ENCODE results near the gene GRM7. TPM values are rescaled to one million over a fixed set of nuclear protein-coding genes. Genes with fewer than 3 reads are reported as not detected.

Gene GRM7
- total and polyA plus RNA-seq, 9 donors: 0.04 to 0.13 (median 0.10) TPM; not detected in 6

DNA sequence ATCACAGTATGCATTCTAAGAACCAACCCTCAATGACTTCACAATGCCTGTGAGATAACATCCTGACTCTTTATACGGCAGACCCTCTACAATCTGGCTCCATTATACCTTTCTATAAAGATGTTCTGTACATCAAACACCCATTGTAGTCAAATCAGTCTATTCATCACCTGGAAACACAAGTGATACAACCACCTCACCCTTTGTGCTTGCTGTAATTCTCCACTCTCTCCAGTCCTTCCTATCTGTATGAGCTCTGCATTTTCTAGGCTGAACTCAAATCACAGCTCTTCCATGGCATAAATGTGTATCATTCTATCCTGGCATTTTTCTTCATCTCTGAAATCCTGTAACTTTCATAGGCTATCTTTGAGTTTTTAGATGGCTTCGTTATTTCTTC, 539.4 kb downstream of the GRM7 start:
- Histone ChIP-seq H3K4me3 (ENCODE audit: low read length) (no peak overlapping the region), H3K36me3 (ENCODE audit: control insufficient read depth, insufficient read depth, low read length) (no peaks in the 10 kb centered on the region), H3K9me3 (replicated peaks; ENCODE audit: control insufficient read depth, low read depth, low read length) (no peaks in the 10 kb centered on the region), H3K27me3 (ENCODE audit: control insufficient read depth, insufficient read depth, low read length) (no peaks in the 10 kb centered on the region), H3K4me1 (ENCODE audit: control insufficient read depth, insufficient read depth, low read length) (no peaks in the 10 kb centered on the region), H3K27ac (ENCODE audit: low read length) (no peak overlapping the region)
- 88% methylated on average over 1 of the region's 2 CpGs for WGBS (ENCODE audit: insufficient coverage)
- DNase-seq: no peak

GRCh38 chr3:7401418-7401817, 540.5 kb downstream of the GRM7 start:
- Histone ChIP-seq H3K36me3 (ENCODE audit: control insufficient read depth, insufficient read depth, low read length) (no peaks in the 10 kb centered on the region), H3K9me3 (replicated peaks; ENCODE audit: control insufficient read depth, low read depth, low read length) (no peaks in the 10 kb centered on the region), H3K4me3 (ENCODE audit: low read length) (no peak overlapping the region), H3K27ac (ENCODE audit: low read length) (no peak overlapping the region), H3K27me3 (ENCODE audit: control insufficient read depth, insufficient read depth, low read length) (no peaks in the 10 kb centered on the region), H3K4me1 (ENCODE audit: control insufficient read depth, insufficient read depth, low read length) (no peaks in the 10 kb centered on the region)
- 20% methylated on average over 1 of the region's 1 CpG for WGBS (ENCODE audit: insufficient coverage)
- DNase-seq: no peak

DNA sequence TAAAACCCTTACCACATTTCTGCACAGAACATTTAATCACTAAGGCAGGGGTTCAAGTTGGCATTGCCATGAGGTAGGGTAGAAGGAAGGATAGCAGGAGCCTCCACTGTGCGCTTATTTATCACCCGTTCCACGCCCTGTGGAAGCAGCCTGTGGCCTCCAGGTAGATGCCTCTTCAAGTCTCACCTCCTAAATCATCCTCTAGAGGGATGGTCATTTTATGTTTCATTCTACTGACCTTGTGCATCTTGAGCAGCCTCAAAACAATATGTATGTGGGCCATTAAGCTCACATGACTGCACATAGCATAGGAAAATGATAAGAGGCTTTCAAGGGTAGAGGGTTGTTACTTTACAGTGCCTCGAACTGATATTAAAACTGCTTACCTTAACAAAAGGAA, 546.2 kb downstream of the GRM7 start:
- Histone ChIP-seq H3K36me3 (ENCODE audit: control insufficient read depth, insufficient read depth, low read length) (no peaks in the 10 kb centered on the region), H3K4me3 (ENCODE audit: low read length) (no peak overlapping the region), H3K27ac (ENCODE audit: low read length) (no peak overlapping the region), H3K9me3 (replicated peaks; ENCODE audit: control insufficient read depth, low read depth, low read length) (no peaks in the 10 kb centered on the region), H3K27me3 (ENCODE audit: control insufficient read depth, insufficient read depth, low read length) (no peaks in the 10 kb centered on the region), H3K4me1 (ENCODE audit: control insufficient read depth, insufficient read depth, low read length) (no peaks in the 10 kb centered on the region)
- no peak for DNase-seq
- WGBS (ENCODE audit: insufficient coverage): no CpG with 5 or more reads among the region's 4 CpGs

GRCh38 chr3:7410782-7411181, 549.9 kb downstream of the GRM7 start:
- Histone ChIP-seq H3K9me3 (replicated peaks; ENCODE audit: control insufficient read depth, low read depth, low read length) (no peaks in the 10 kb centered on the region), H3K27me3 (ENCODE audit: control insufficient read depth, insufficient read depth, low read length) (no peaks in the 10 kb centered on the region), H3K27ac (ENCODE audit: low read length) (no peak overlapping the region), H3K4me3 (ENCODE audit: low read length) (no peak overlapping the region), H3K36me3 (ENCODE audit: control insufficient read depth, insufficient read depth, low read length) (no peaks in the 10 kb centered on the region), H3K4me1 (ENCODE audit: control insufficient read depth, insufficient read depth, low read length) (no peaks in the 10 kb centered on the region)
- no peak for DNase-seq
- WGBS (ENCODE audit: insufficient coverage): 90% methylated on average over 2 of the region's 4 CpGs

- no peak overlapping the region for H3K27ac ChIP-seq (ENCODE audit: low read length)
- no peak for DNase-seq
- H3K4me1 ChIP-seq (ENCODE audit: control insufficient read depth, insufficient read depth, low read length): no peaks in the 10 kb centered on the region
- no peak overlapping the region for H3K4me3 ChIP-seq (ENCODE audit: low read length)
- H3K9me3 ChIP-seq (replicated peaks; ENCODE audit: control insufficient read depth, low read depth, low read length): no peaks in the 10 kb centered on the region
- WGBS (ENCODE audit: insufficient coverage): no CpG with 5 or more reads among the region's 1 CpG
- H3K27me3 ChIP-seq (ENCODE audit: control insufficient read depth, insufficient read depth, low read length): no peaks in the 10 kb centered on the region
- H3K36me3 ChIP-seq (ENCODE audit: control insufficient read depth, insufficient read depth, low read length): no peaks in the 10 kb centered on the region
These were observed 560.1 kb downstream of the GRM7 start for GRCh38 chr3:7421065-7421464.

GRCh38 chr3:7423036-7423435, 562.1 kb downstream of the GRM7 start:
- Histone ChIP-seq H3K4me1 (ENCODE audit: control insufficient read depth, insufficient read depth, low read length) (no peaks in the 10 kb centered on the region), H3K4me3 (ENCODE audit: low read length) (no peak overlapping the region), H3K27ac (ENCODE audit: low read length) (no peak overlapping the region), H3K9me3 (replicated peaks; ENCODE audit: control insufficient read depth, low read depth, low read length) (no peaks in the 10 kb centered on the region), H3K36me3 (ENCODE audit: control insufficient read depth, insufficient read depth, low read length) (no peaks in the 10 kb centered on the region), H3K27me3 (ENCODE audit: control insufficient read depth, insufficient read depth, low read length) (no peaks in the 10 kb centered on the region)
- WGBS (ENCODE audit: insufficient coverage): no CpG with 5 or more reads among the region's 2 CpGs
- no peak for DNase-seq

GRCh38 chr3:7423995-7424394, 563.1 kb downstream of the GRM7 start:
- Histone ChIP-seq H3K36me3 (ENCODE audit: control insufficient read depth, insufficient read depth, low read length) (no peaks in the 10 kb centered on the region), H3K9me3 (replicated peaks; ENCODE audit: control insufficient read depth, low read depth, low read length) (no peaks in the 10 kb centered on the region), H3K4me1 (ENCODE audit: control insufficient read depth, insufficient read depth, low read length) (no peaks in the 10 kb centered on the region), H3K27me3 (ENCODE audit: control insufficient read depth, insufficient read depth, low read length) (no peaks in the 10 kb centered on the region), H3K27ac (ENCODE audit: low read length) (no peak overlapping the region), H3K4me3 (ENCODE audit: low read length) (no peak overlapping the region)
- DNase-seq: no peak
- no CpG with 5 or more reads among the region's 4 CpGs for WGBS (ENCODE audit: insufficient coverage)

DNA sequence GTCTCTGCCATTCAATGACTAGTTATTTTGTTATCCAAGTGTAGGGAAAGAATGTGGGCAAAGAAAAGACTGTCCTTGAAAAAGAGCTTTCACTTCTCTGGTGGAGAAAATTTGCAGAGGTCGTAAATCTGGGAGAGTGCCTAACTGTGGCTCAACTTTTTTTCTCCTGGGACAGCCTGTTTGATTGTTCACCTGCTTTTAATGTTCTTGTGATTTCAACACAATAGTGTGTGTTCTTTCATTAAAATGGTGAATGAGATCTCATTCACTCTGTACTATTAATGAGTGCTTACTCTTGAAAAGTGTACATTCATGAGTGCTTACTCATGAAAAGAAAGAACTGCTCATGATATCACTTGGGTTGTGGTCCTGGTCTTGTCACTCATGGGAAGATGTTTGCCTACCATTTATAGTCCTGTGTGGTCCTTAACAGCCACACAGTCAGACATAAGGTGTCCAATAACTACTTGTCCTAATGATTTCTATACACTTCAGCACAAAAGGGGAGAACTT, 567.3 kb downstream of the GRM7 start:
- Histone ChIP-seq H3K27ac (ENCODE audit: low read length) (no peak overlapping the region), H3K27me3 (ENCODE audit: control insufficient read depth, insufficient read depth, low read length) (no peaks in the 10 kb centered on the region), H3K4me3 (ENCODE audit: low read length) (no peak overlapping the region), H3K36me3 (ENCODE audit: control insufficient read depth, insufficient read depth, low read length) (no peaks in the 10 kb centered on the region), H3K9me3 (replicated peaks; ENCODE audit: control insufficient read depth, low read depth, low read length) (no peaks in the 10 kb centered on the region), H3K4me1 (ENCODE audit: control insufficient read depth, insufficient read depth, low read length) (no peaks in the 10 kb centered on the region)
- no CpG with 5 or more reads among the region's 1 CpG for WGBS (ENCODE audit: insufficient coverage)
- no peak for DNase-seq

DNA sequence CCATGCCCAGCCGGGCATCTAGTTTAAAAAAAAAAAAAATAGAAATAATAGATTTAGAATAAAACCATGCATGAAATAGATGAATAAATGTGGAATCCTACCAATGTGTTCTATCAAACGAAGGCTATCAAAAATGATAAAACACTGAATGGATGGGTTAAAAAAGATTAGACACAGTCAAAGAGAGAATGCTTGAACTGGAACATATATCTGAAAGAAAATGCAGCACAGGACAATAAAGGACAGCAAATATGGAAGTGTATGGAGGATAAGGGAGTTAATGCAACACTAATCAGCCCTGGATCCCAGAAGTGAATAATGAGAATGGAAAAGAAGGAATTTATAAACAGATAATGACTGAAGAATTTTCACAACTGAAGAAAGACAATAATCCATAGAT, 571.7 kb downstream of the GRM7 start:
- no peaks in the 10 kb centered on the region for H3K9me3 ChIP-seq (replicated peaks; ENCODE audit: control insufficient read depth, low read depth, low read length)
- no peak overlapping the region for H3K27ac ChIP-seq (ENCODE audit: low read length)
- WGBS (ENCODE audit: insufficient coverage): no CpG with 5 or more reads among the region's 2 CpGs

GRCh38 chr3:7433073-7433472, 572.2 kb downstream of the GRM7 start:
- Histone ChIP-seq H3K4me3 (ENCODE audit: low read length) (no peak overlapping the region), H3K27ac (ENCODE audit: low read length) (no peak overlapping the region), H3K9me3 (replicated peaks; ENCODE audit: control insufficient read depth, low read depth, low read length) (no peaks in the 10 kb centered on the region), H3K4me1 (ENCODE audit: control insufficient read depth, insufficient read depth, low read length) (no peaks in the 10 kb centered on the region), H3K27me3 (ENCODE audit: control insufficient read depth, insufficient read depth, low read length) (no peaks in the 10 kb centered on the region), H3K36me3 (ENCODE audit: control insufficient read depth, insufficient read depth, low read length) (no peaks in the 10 kb centered on the region)
- DNase-seq: no peak
- no CpG with 5 or more reads among the region's 2 CpGs for WGBS (ENCODE audit: insufficient coverage)

More for the DNA sequence above, 571.7 kb downstream of the GRM7 start:
- H3K4me1 ChIP-seq (ENCODE audit: control insufficient read depth, insufficient read depth, low read length): no peaks in the 10 kb centered on the region
- DNase-seq: no peak
- no peaks in the 10 kb centered on the region for H3K27me3 ChIP-seq (ENCODE audit: control insufficient read depth, insufficient read depth, low read length)
- no peaks in the 10 kb centered on the region for H3K36me3 ChIP-seq (ENCODE audit: control insufficient read depth, insufficient read depth, low read length)
- H3K4me3 ChIP-seq (ENCODE audit: low read length): no peak overlapping the region

- WGBS (ENCODE audit: insufficient coverage): no CpG with 5 or more reads among the region's 1 CpG
These were observed 575.6 kb downstream of the GRM7 start for GRCh38 chr3:7436542-7436941.

More at GRCh38 chr3:7436542-7436941, 575.6 kb downstream of the GRM7 start:
- Histone ChIP-seq H3K36me3 (ENCODE audit: control insufficient read depth, insufficient read depth, low read length) (no peaks in the 10 kb centered on the region), H3K4me1 (ENCODE audit: control insufficient read depth, insufficient read depth, low read length) (no peaks in the 10 kb centered on the region), H3K27ac (ENCODE audit: low read length) (no peak overlapping the region), H3K4me3 (ENCODE audit: low read length) (no peak overlapping the region), H3K27me3 (ENCODE audit: control insufficient read depth, insufficient read depth, low read length) (no peaks in the 10 kb centered on the region), H3K9me3 (replicated peaks; ENCODE audit: control insufficient read depth, low read depth, low read length) (peaks cover under 1% of the 10 kb centered on the region)
- DNase-seq: no peak
